Naive thymus-derived CD8-positive, alpha-beta T cell (primary cell): ENCODE measurements around the gene MBD3L3. TPM values are rescaled to one million over a fixed set of nuclear protein-coding genes. Genes with fewer than 3 reads are reported as not detected.
"Not testable (repeated sequence)": the region's sequence is repeated elsewhere in the genome, so short reads cannot be mapped to it uniquely, and the experiment has no call there.

ENCODE experiments used
- ATAC-seq, 2 donors: fragments of 150-1000 bp; cut with Tn5 transposase in 1 of 2; sonication (Bioruptor Pico), chemical (Tn5 transposase) in 1 of 2; 1 replicate in 1 of 2; 2 replicates in 1 of 2; pipeline ENCODE4 v1.10.0; 2021; ENCODE audit warnings: mild to moderate bottlenecking in 2 of 2, moderate library complexity in 2 of 2
- POLR2A ChIA-PET: fragments of 350-600 bp; sonication (Branson Sonifier 250); formaldehyde crosslinking; loops from one replicate; lab custom pipeline; 2021; ENCODE audit warnings: antibody characterized with exemption; lab: Charles Lee
- DNase-seq, 10 donors: peaks; one replicate each; pipeline versions ENCODE4 v3.0.0 to v3.0.0-alpha.2; 2020 to 2022
- H3K27ac Mint-ChIP-seq, 10 donors: one replicate each; pipeline ENCODE4 v1.8.0; 2020 to 2022; ENCODE audit warnings: mild to moderate bottlenecking in 10 of 10, mixed read lengths in 10 of 10, moderate library complexity in 4 of 10, inconsistent platforms in 1 of 10
- H3K27me3 Mint-ChIP-seq, 5 donors: one replicate each; pipeline ENCODE4 v1.8.0; 2021 to 2022; ENCODE audit warnings: mixed read lengths in 5 of 5
- H3K36me3 Mint-ChIP-seq, 3 donors: one replicate each; pipeline ENCODE4 v1.8.0; 2020 to 2022; ENCODE audit warnings: mixed read lengths in 3 of 3, mild to moderate bottlenecking in 2 of 3, inconsistent platforms in 1 of 3
- H3K4me1 Mint-ChIP-seq, 4 donors: one replicate each; pipeline ENCODE4 v1.8.0; 2021 to 2022; ENCODE audit warnings: mixed read lengths in 4 of 4
- H3K4me3 Mint-ChIP-seq, 10 donors: one replicate each; pipeline ENCODE4 v1.8.0; 2020 to 2022; ENCODE audit warnings: mild to moderate bottlenecking in 10 of 10, mixed read lengths in 10 of 10, moderate library complexity in 6 of 10, inconsistent platforms in 1 of 10
- H3K9me3 Mint-ChIP-seq, 9 donors: one replicate each; pipeline ENCODE4 v1.8.0; 2020 to 2022; ENCODE audit warnings: mixed read lengths in 9 of 9, mild to moderate bottlenecking in 3 of 9, inconsistent platforms in 1 of 9, moderate library complexity in 1 of 9
- polyA plus RNA-seq, 3 donors: library from polyadenylated mRNA; unstranded; fragments of 300-500 nt; fragmentation: Illumina TruSeq; gene quantifications; one replicate each; pipeline ENCODE4 v1.2.3, GENCODE V29; 2021
- total RNA-seq, 8 experiments: library from RNA in 2 of 8; stranded (reverse) in 2 of 8; gene quantifications; one replicate each; pipeline ENCODE4 v1.2.3 and lab custom pipeline; 2021 to 2026

MBD3L3 gene
- total and polyA plus RNA-seq, 5 experiments from 2014 or later = not detected

- H3K9me3 Mint-ChIP-seq, H3K27ac Mint-ChIP-seq, H3K4me1 Mint-ChIP-seq, POLR2A ChIA-PET, DNase-seq, H3K4me3 Mint-ChIP-seq, H3K36me3 Mint-ChIP-seq, ATAC-seq, H3K27me3 Mint-ChIP-seq: not testable (repeated sequence)
These were observed 2.1 kb downstream of the MBD3L3 start for GRCh38 chr19:7056371-7056770.

DNA sequence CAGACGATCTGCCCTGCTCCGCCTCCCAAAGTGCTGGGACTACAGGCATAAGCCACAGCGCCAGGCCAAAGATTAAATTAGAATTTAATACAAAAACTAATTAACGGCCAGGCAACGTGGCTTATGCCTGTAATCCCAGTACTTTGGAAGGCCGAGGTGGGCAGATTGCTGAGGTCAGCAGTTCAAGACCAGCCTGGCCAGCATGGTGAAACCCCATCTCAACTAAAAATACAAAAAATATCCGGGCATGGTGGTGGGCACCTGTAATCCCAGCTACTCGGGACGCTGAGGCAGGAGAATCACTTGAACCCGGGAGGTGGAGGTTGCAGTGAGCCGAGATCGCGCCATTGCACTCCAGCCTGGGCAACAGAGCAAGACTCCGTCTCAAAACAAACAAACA, 2.8 kb downstream of the MBD3L3 start:
- H3K36me3 Mint-ChIP-seq, H3K27me3 Mint-ChIP-seq, DNase-seq, H3K4me1 Mint-ChIP-seq, H3K9me3 Mint-ChIP-seq, ATAC-seq, POLR2A ChIA-PET, H3K27ac Mint-ChIP-seq, H3K4me3 Mint-ChIP-seq: not testable (repeated sequence)

- peak in 1 of 10 donors; percentile 11 for DNase-seq
- H3K9me3 Mint-ChIP-seq, H3K36me3 Mint-ChIP-seq, H3K27ac Mint-ChIP-seq, H3K4me3 Mint-ChIP-seq, H3K4me1 Mint-ChIP-seq, POLR2A ChIA-PET, ATAC-seq, H3K27me3 Mint-ChIP-seq: not testable (repeated sequence)
These were observed 3.7 kb downstream of the MBD3L3 start for GRCh38 chr19:7054635-7055368.

- H3K27me3 Mint-ChIP-seq, H3K9me3 Mint-ChIP-seq, POLR2A ChIA-PET, H3K4me3 Mint-ChIP-seq, H3K36me3 Mint-ChIP-seq, ATAC-seq, DNase-seq, H3K27ac Mint-ChIP-seq, H3K4me1 Mint-ChIP-seq: not testable (repeated sequence)
These were observed 5.6 kb downstream of the MBD3L3 start for GRCh38 chr19:7052896-7053295.

- H3K9me3 Mint-ChIP-seq, H3K36me3 Mint-ChIP-seq, H3K27me3 Mint-ChIP-seq, H3K4me1 Mint-ChIP-seq, ATAC-seq, DNase-seq, H3K4me3 Mint-ChIP-seq, POLR2A ChIA-PET, H3K27ac Mint-ChIP-seq: not testable (repeated sequence)
These were observed 7.1 kb downstream of the MBD3L3 start for GRCh38 chr19:7051421-7051820.

GRCh38 chr19:7049021-7049420, 9.5 kb downstream of the MBD3L3 start, which contains the start of gene MBD3L2:
Gene MBD3L2, plus strand, starts transcription at chr19:7049321. Its CDS starts 53 bp downstream, at chr19:7049374.
- H3K4me1 Mint-ChIP-seq, H3K36me3 Mint-ChIP-seq, H3K27me3 Mint-ChIP-seq, H3K27ac Mint-ChIP-seq, ATAC-seq, H3K4me3 Mint-ChIP-seq, POLR2A ChIA-PET, H3K9me3 Mint-ChIP-seq, DNase-seq: not testable (repeated sequence)

DNA sequence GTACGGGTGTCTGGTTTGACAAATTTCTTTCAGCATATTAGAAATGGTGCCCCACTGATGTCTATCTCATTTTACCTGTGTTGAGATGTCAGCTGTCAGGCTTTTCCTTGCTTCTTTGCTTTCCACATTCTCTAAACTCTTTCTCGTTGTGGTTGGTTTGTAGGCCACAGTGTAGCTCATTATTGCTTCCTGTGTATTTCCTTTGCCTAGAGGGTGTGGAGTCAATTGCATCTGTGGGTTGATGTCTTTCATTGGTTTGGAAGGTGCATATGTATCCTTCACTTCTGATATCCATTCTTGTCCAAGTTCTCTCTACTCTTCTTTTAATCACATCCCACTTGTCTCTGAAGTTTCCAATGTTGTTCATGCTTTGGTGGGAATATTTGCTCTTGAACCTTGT, 16.9 kb downstream of the MBD3L3 start:
- H3K27ac Mint-ChIP-seq, H3K4me1 Mint-ChIP-seq, POLR2A ChIA-PET, H3K27me3 Mint-ChIP-seq, H3K36me3 Mint-ChIP-seq, H3K4me3 Mint-ChIP-seq, DNase-seq, H3K9me3 Mint-ChIP-seq: not testable (repeated sequence)
- ATAC-seq = peak in 1 of 2 donors; percentile 72

- H3K36me3 Mint-ChIP-seq, H3K9me3 Mint-ChIP-seq, POLR2A ChIA-PET, H3K4me3 Mint-ChIP-seq, DNase-seq, H3K4me1 Mint-ChIP-seq, H3K27me3 Mint-ChIP-seq, ATAC-seq, H3K27ac Mint-ChIP-seq: not testable (repeated sequence)
These were observed 18.4 kb downstream of the MBD3L3 start, which contains the start of gene MBD3L4 for GRCh38 chr19:7040079-7040478. Gene MBD3L4, minus strand, starts transcription at chr19:7040179. Its CDS starts 35 bp downstream, at chr19:7040144.

DNA sequence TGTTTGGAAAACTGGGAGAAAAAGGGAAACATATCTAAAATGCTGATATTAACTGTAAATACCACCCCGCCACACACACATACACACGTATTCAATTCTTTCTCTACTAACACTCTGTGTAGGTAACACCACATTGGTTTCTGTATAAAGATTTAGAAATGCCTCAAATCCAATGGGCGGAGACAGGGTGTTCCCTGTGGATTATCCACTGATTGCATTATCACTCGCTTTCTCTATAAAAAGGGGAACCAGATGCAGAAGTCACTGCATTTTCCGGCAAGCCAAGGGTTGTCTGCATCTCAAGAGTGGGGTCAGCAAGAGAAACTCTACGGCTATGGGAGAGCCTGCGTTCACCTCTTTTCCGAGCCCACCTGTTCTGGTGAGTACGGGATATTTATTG, 28.2 kb downstream of the MBD3L3 start, which contains the start of gene MBD3L5:
Gene MBD3L5, plus strand, starts transcription at position 301 of the 400 bp plus-strand sequence. Its CDS starts 34 bp downstream, at position 335.
- H3K4me1 Mint-ChIP-seq, ATAC-seq, H3K4me3 Mint-ChIP-seq, H3K27me3 Mint-ChIP-seq, H3K27ac Mint-ChIP-seq, DNase-seq, H3K9me3 Mint-ChIP-seq, POLR2A ChIA-PET, H3K36me3 Mint-ChIP-seq: not testable (repeated sequence)

DNA sequence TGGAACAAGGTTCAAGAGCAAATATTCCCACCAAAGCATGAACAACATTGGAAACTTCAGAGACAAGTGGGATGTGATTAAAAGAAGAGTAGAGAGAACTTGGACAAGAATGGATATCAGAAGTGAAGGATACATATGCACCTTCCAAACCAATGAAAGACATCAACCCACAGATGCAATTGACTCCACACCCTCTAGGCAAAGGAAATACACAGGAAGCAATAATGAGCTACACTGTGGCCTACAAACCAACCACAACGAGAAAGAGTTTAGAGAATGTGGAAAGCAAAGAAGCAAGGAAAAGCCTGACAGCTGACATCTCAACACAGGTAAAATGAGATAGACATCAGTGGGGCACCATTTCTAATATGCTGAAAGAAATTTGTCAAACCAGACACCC, 29.7 kb downstream of the MBD3L3 start:
- POLR2A ChIA-PET, H3K27ac Mint-ChIP-seq, H3K4me3 Mint-ChIP-seq, H3K27me3 Mint-ChIP-seq, DNase-seq, H3K9me3 Mint-ChIP-seq, H3K36me3 Mint-ChIP-seq, H3K4me1 Mint-ChIP-seq: not testable (repeated sequence)
- ATAC-seq = peak in 1 of 2 donors; percentile 62

DNA sequence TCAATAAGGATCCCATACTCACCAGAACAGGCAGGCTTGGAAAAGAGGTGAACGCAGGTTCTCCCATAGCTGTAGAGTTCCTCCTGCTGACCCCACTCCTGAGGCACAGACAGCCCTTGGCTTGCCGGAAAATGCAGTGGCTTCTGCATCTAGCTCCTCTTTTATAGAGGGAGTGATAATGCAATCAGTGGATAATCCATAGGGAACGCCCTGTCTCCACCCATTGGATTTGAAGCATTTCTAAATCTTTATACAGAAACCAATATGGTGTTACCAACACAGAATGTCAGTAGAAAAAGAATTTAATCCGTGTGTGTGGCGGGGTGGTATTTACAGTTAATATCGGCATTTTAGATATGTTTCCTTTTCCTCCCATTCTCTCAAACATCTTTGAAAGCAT, 37.1 kb downstream of the MBD3L3 start, which contains the start of gene MBD3L2B:
Gene MBD3L2B, minus strand, starts transcription at position 101 of the 400 bp plus-strand sequence. Its CDS starts 34 bp downstream, at position 67.
- ATAC-seq, H3K9me3 Mint-ChIP-seq, H3K4me3 Mint-ChIP-seq, H3K27ac Mint-ChIP-seq, DNase-seq, H3K4me1 Mint-ChIP-seq, H3K27me3 Mint-ChIP-seq, H3K36me3 Mint-ChIP-seq, POLR2A ChIA-PET: not testable (repeated sequence)

DNA sequence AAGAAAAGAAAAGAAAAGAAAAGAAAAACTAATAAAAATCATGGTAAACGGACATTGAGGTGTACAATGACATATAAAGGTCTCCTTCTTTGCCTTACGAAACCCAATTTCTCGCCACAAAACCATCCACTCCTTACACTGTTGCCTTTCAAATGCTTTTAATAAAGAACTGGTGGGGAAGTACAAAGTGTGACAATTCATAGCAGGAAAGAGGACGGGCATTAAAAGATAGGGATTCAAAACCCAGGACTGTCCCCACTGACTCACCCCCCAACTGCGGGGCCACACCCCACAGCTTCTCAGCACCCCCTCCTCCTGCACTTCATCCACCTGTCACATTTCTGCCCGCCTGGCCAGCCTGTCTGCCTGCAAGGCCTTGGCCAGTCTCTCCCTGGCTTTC, 39.6 kb downstream of the MBD3L3 start:
- H3K27me3 Mint-ChIP-seq = no peaks in the 10 kb centered on the region
- no peaks in the 10 kb centered on the region for H3K36me3 Mint-ChIP-seq

DNA sequence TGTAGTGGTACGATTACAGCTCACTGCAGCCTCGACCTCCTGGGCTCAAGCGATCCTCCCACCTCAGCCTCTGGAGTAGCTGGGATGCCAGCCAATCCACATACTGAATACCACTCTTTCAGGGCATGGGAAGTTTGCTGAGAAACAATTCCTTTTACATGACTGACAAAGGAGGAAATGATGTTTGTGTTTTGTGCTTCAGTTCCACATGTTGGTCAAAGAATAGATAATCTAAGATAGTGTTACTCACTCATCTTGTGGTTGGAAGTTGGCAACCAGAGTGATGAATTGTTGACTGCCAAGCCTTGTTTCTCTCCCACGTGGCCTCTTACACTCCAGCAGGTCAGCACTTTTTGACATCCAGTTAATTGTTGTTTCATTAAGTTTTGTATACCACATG, 44.8 kb downstream of the MBD3L3 start:
- ATAC-seq = peak in 1 of 2 donors; percentile 23
- POLR2A ChIA-PET = no interaction called here

More for the DNA sequence above, 39.6 kb downstream of the MBD3L3 start:
- ATAC-seq (no peak), DNase-seq (no peak)
- Mint-ChIP-seq H3K27ac (no peak overlapping the region), H3K9me3 (peaks cover 0 to under 1% (median 0%) of the 10 kb centered on the region in 9 donors), H3K4me3 (no peak overlapping the region), H3K4me1 (peaks cover 0 to 8% (median 3%) of the 10 kb centered on the region in 4 donors)
- POLR2A ChIA-PET = no interaction called here

More for the DNA sequence above, 44.8 kb downstream of the MBD3L3 start:
- DNase-seq = no peak
- Mint-ChIP-seq H3K27ac (peak overlapping the region in 7 of 10 donors; percentile 0 to 64 (median 51)), H3K4me1 (peaks cover 8 to 37% (median 35%) of the 10 kb centered on the region in 4 donors), H3K36me3 (no peaks in the 10 kb centered on the region), H3K27me3 (no peaks in the 10 kb centered on the region), H3K9me3 (peaks cover 0 to 3% (median 0%) of the 10 kb centered on the region in 9 donors), H3K4me3 (peak overlapping the region in 1 of 10 donors; percentile 14)
